ENCODE results near the gene AGTR1. TPM values are rescaled to one million over a fixed set of nuclear protein-coding genes. Genes with fewer than 3 reads are reported as not detected.

AGTR1 gene
- polyA plus RNA-seq, 1 experiment, result 0.35 TPM

- H3K4me3 ChIP-seq (ENCODE audit: low read depth, low read length), result no peak overlapping the region
- ChIA-PET POLR2A (no interaction called here), CTCF (no interaction called here)
- H3K27ac ChIP-seq (ENCODE audit: low read depth, low read length), result no peak overlapping the region
- no peak for TF ChIP-seq CTCF (IDR thresholded peaks at IDR 0.05; ENCODE audit: low read depth, low read length)
- no peak for DNase-seq (ENCODE audit: low read depth, low spot score)
- H3K9me3 ChIP-seq (ENCODE audit: control insufficient read depth, insufficient read depth, low read length), result no peaks in the 10 kb centered on the region; the same call in 1 of the 2 replicates
- no peaks in the 10 kb centered on the region for H3K27me3 ChIP-seq (ENCODE audit: control insufficient read depth, insufficient read depth, low read length)
Measured at GRCh38 chr3:148790851-148791735, 93.4 kb downstream of the AGTR1 start.

- DNase-seq (ENCODE audit: low read depth, low spot score), result no peak
- TF ChIP-seq CTCF (IDR thresholded peaks at IDR 0.05; ENCODE audit: low read depth, low read length), result no peak
- H3K27ac ChIP-seq (ENCODE audit: low read depth, low read length), result no peak overlapping the region
- H3K4me3 ChIP-seq (ENCODE audit: low read depth, low read length), result no peak overlapping the region
- H3K27me3 ChIP-seq (ENCODE audit: control insufficient read depth, insufficient read depth, low read length), result no peaks in the 10 kb centered on the region
- ChIA-PET CTCF (no interaction called here), POLR2A (no interaction called here)
- no peaks in the 10 kb centered on the region for H3K9me3 ChIP-seq (ENCODE audit: control insufficient read depth, insufficient read depth, low read length)
Measured at GRCh38 chr3:148791920-148792319, 94.2 kb downstream of the AGTR1 start.

- TF ChIP-seq CTCF (IDR thresholded peaks at IDR 0.05; ENCODE audit: low read depth, low read length), result no peak
- Histone ChIP-seq H3K9me3 (ENCODE audit: control insufficient read depth, insufficient read depth, low read length) (no peaks in the 10 kb centered on the region), H3K27ac (ENCODE audit: low read depth, low read length) (no peak overlapping the region), H3K4me3 (ENCODE audit: low read depth, low read length) (no peak overlapping the region), H3K27me3 (ENCODE audit: control insufficient read depth, insufficient read depth, low read length) (no peaks in the 10 kb centered on the region)
- DNase-seq (ENCODE audit: low read depth, low spot score), result no peak
- POLR2A ChIA-PET, result no interaction called here
- CTCF ChIA-PET, result no interaction called here
Measured at GRCh38 chr3:148792516-148792915, 94.8 kb downstream of the AGTR1 start.

Small RNAs within 50 kb of the gene (small RNA-seq; reads per million reads assigned to genes)
- gene RPL38P1 (ENCODE audit: insufficient read length, low read depth), result not detected

Other genes starting within 250 kb of the AGTR1 start
- gene CPB1, start 129.9 kb downstream of the AGTR1 start, polyA plus RNA-seq (2011; rRNA removed), result not detected in 2 replicates
- gene CPA3, start 167.4 kb downstream of the AGTR1 start, polyA plus RNA-seq (2011; rRNA removed), result not detected in 2 replicates